ENCODE data around the gene NARS2.

DNA sequence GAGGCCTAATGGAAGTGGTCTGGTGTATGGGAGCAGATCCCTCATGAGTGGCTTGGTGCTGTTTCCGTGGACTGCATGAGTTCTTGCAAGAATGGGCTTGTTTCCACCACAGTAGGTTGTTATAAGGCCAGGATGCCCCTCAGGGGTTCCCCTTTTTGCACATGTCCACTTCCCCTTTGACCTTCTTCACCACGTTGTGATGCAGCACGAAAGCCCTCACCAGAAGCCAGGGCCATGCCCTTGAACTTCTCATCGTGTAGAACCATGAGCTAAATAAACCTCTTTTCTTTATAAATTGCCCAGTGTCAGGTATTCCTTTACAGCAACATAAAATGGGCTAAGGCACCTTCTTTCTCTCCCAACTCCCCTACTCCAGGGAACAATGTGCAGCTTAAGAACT, 2.8 kb upstream of the NARS2 start:
- TF ChIP-seq, protein P1, sequence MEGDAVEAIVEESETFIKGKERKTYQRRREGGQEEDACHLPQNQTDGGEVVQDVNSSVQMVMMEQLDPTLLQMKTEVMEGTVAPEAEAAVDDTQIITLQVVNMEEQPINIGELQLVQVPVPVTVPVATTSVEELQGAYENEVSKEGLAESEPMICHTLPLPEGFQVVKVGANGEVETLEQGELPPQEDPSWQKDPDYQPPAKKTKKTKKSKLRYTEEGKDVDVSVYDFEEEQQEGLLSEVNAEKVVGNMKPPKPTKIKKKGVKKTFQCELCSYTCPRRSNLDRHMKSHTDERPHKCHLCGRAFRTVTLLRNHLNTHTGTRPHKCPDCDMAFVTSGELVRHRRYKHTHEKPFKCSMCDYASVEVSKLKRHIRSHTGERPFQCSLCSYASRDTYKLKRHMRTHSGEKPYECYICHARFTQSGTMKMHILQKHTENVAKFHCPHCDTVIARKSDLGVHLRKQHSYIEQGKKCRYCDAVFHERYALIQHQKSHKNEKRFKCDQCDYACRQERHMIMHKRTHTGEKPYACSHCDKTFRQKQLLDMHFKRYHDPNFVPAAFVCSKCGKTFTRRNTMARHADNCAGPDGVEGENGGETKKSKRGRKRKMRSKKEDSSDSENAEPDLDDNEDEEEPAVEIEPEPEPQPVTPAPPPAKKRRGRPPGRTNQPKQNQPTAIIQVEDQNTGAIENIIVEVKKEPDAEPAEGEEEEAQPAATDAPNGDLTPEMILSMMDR (IDR thresholded peaks at IDR 0.05) = no peak
- TF ChIP-seq POLR2A (IDR thresholded peaks at IDR 0.05) = no peak
